Prostate gland (tissue), 2 donors: ENCODE results near the gene SGCA.

ENCODE experiments used
- CTCF ChIP-seq, 4 experiments: fragments of 200-600 bp in 2 of 4; fragments of 450-650 bp in 2 of 4; sonication (generic) in 2 of 4; IDR thresholded peaks; 1 replicate in 3 of 4; 2 replicates in 1 of 4; pipeline ENCODE4 v1.5.1; 2016 to 2019; ENCODE audit warnings: antibody characterized with exemption in 4 of 4, mild to moderate bottlenecking in 2 of 4, moderate library complexity in 2 of 4
- POLR2A ChIP-seq: fragments of 450-650 bp; IDR thresholded peaks from one replicate; pipeline ENCODE4 v1.6.1; 2016; ENCODE audit warnings: antibody characterized with exemption, mild to moderate bottlenecking

DNA sequence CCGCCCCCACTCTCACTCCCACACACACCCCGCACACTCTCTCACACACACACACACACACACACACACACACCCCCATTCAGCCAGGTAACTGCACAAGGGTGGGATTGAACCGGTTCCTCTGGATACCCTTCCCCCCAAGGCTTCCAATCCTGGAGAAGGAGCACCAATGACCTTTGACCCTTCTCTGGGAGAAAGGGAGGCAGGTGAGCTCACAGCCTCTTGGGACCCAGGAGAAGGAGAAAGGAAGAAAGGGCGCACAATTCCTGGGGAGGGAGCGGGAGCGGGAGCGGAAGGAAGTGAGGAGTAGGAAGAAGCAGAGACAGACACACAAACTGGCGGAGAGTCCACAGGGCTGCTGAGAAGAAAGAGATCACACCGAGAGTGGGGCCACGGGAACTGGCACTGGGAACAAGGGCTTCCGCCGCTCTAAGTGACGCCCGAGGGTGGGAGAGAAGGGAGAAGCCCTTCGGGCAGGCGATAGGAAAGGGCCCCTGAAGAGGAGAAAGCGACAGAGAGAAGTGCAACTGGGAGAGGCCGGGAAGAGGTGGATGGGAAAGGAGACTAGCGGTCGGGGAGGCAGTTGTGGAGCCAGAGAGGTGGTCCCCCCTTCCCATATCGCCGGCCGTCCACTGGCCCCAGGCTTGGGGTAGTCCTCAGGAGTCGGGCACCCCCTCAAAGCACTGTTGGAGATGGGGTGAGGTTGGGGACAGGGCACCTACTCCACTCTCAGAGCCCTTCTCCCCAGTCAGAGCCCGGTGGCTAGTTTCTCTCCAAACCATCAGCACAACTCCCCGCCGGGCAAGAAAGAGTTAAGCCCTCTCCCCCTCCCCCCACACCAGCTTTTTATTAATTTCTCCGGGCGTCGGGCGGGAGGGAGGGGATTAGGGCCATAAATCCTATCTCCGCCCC lies 37.1 kb upstream of the SGCA start:
- TF ChIP-seq CTCF (IDR thresholded peaks at IDR 0.05) (no peak), POLR2A (no peak)
